Activated naive CD8-positive, alpha-beta T cell treated with anti-CD3 and anti-CD28 coated beads, Interleukin-2, amount 10 ng/mL, durations not matched to agents 7 days and 5 days (primary cell): ENCODE data around the gene APBA2. TPM values are rescaled to one million over a fixed set of nuclear protein-coding genes. Genes with fewer than 3 reads are reported as not detected.
"Not testable (repeated sequence)": the region's sequence is repeated elsewhere in the genome, so short reads cannot be mapped to it uniquely, and the experiment has no call there.

ENCODE experiments used
- ATAC-seq: fragments of 150-1000 bp; cut with Tn5 transposase; one replicate; pipeline ENCODE4 v1.10.0; 2021; ENCODE audit warnings: low read depth, moderate library complexity
- POLR2A ChIA-PET: fragments of 350-600 bp; sonication (Branson Sonifier 250); formaldehyde crosslinking; loops from one replicate; lab custom pipeline; 2021; ENCODE audit warnings: antibody characterized with exemption; lab: Charles Lee
- DNase-seq: peaks from one replicate; pipeline ENCODE4 v3.0.0; 2021
- H3K27ac Mint-ChIP-seq: one replicate; pipeline ENCODE4 v1.8.0; 2022; ENCODE audit warnings: mild to moderate bottlenecking, mixed read lengths
- H3K27me3 Mint-ChIP-seq: one replicate; pipeline ENCODE4 v1.8.0; 2022; ENCODE audit warnings: mild to moderate bottlenecking, moderate library complexity, mixed read lengths
- H3K36me3 Mint-ChIP-seq: one replicate; pipeline ENCODE4 v1.8.0; 2021; ENCODE audit warnings: mild to moderate bottlenecking, mixed read lengths
- H3K4me1 Mint-ChIP-seq: one replicate; pipeline ENCODE4 v1.8.0; 2021; ENCODE audit warnings: mixed read lengths
- H3K4me3 Mint-ChIP-seq: one replicate; pipeline ENCODE4 v1.8.0; 2022; ENCODE audit warnings: mild to moderate bottlenecking, moderate library complexity, mixed read lengths
- H3K9me3 Mint-ChIP-seq: one replicate; pipeline ENCODE4 v1.8.0; 2021; ENCODE audit warnings: mixed read lengths
- total RNA-seq, 2 experiments: library from RNA; stranded (reverse); gene quantifications; one replicate each; pipeline ENCODE4 v1.2.3, GENCODE V29; 2021

APBA2 gene
- total RNA-seq, 2 experiments from 2014 or later, result 65.1 to 66.0 TPM

DNA sequence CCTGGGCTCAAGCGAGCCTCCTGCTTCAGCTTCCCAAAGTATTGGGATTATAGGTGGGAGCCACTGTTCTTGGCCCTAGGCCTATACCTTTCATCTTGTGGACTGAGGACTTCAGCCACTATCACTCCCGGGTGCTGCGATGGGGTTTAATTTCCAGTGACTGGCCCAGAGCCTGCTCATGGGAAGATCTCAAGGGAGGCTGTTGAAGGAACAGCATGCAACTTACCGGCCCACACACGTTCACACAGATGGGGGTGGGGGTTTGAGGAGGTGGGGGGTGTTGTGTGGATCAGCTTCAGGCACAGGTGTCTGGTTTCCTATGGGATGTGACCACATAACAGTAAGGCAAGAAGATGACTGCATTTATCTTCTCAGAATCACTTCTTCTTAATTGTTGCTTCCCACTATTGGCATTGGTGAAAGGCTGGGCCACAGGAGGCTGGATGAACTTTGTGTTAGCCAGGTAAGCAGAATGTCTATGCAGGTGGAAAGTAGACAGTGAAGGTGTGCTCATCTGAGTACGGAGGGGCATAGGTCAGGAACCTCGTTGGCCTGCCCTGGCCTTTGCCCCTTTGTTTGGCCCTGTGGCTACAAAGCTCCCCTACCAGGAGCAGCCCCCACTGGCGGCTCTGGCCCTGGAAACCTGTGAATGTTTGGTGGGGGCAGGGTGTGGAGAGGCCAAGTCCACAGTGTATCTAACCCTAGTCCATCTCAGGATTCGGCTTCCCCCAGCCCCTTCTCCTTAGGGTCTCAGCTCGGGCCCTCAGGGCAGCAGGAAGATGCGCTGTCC lies 1.4 kb upstream of the APBA2 start:
- POLR2A ChIA-PET, result no interaction called here
- H3K4me3 Mint-ChIP-seq, result peak overlapping the region; percentile 67
- no peaks in the 10 kb centered on the region for H3K27me3 Mint-ChIP-seq
- no peak for ATAC-seq
- peaks cover 1% of the 10 kb centered on the region for H3K36me3 Mint-ChIP-seq
- H3K27ac Mint-ChIP-seq, result no peak overlapping the region
- peaks cover 18% of the 10 kb centered on the region for H3K4me1 Mint-ChIP-seq
- DNase-seq, result no peak
- no peaks in the 10 kb centered on the region for H3K9me3 Mint-ChIP-seq

DNA sequence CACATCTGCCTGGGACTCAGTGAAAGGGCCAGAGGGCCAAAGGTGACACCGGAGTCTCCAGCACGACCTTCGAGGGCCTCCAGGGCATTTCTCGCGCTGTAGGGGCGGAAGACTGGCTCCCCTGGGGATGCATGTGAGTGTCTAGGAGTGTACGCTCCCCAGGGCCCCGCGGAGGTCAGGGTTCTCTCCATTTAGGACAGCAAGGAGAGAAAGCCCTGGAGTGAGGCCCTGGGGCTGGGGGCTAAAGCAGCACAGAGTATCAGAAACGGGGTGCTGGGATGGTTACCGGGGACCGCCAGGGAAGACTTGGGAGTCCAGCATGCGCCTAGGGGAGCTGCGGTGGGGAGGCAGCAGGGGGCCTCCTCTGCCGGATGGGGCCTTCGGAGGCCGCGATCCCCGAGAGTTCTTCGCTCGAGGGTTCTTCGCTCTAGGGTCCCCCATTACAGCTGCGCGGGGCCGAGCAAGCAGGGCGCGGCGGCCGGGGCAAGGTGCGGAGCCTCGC lies 595 bp upstream of the APBA2 start:
- peaks cover 26% of the 10 kb centered on the region for H3K4me1 Mint-ChIP-seq
- peaks cover 1% of the 10 kb centered on the region for H3K36me3 Mint-ChIP-seq
- no peaks in the 10 kb centered on the region for H3K27me3 Mint-ChIP-seq
- DNase-seq (no peak), ATAC-seq (no peak)
- POLR2A ChIA-PET, result interaction anchor here (1.6 kb wide), 1 partner anchor 34 kb away, joined by 6 read pairs; no protein-coding TSS in a partner anchor
- no peaks in the 10 kb centered on the region for H3K9me3 Mint-ChIP-seq
- H3K4me3 Mint-ChIP-seq, result peak overlapping the region; percentile 67
- H3K27ac Mint-ChIP-seq, result peak overlapping the region; percentile 64

DNA sequence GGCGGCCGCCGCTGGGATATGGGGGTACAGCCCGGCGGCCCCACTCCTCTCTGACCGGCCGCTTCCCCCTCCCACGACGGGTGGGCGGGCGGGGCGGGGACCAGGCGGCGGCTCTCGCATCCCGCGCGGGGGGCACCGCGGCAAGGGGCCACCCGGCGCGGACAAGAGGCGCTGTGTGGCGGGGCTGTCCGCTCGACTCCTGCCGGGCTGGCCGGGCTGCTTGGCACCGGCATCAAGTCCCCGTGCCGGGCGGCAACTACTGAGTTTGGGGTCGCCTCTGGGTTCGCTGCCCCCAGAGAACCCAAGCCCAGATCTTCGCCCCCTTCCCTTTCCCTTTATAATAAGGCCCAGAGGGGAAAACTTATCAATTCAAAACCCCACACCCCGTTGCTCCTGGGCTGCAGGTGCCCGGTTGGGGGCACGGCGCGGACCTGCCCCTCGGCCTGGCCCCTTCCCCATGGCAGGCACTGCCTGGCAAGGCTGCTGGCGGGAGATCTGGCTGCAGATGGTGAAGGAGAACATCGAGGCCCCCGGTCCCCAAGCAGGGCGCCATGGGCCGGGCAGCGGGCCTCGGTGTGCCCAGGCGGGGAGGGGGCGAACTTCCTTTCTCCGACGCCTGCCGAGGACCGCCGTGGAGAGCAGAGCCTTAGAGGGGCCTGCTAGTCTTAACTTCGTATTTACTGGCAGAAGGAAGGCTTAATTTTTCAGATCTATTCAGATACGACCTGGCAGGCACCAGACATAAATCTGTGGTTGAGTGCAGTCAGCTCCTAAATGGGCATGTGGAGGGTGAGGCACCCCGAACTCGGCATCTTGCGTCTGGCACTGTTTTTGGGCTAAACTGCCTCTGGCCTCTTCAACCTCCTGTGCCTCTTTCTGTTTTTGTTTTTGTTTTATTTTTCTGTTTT lies 911 bp downstream of the APBA2 start:
- Mint-ChIP-seq H3K36me3 (peaks cover 1% of the 10 kb centered on the region), H3K4me3 (peak overlapping the region; percentile 87), H3K27ac (peak overlapping the region; percentile 85), H3K27me3 (no peaks in the 10 kb centered on the region), H3K4me1 (peaks cover 38% of the 10 kb centered on the region), H3K9me3 (no peaks in the 10 kb centered on the region)
- DNase-seq (peak; percentile 59), ATAC-seq (no peak)
- POLR2A ChIA-PET, result interaction anchor here (0.9 to 1.6 kb wide), 2 partner anchors 33 to 51 kb away, joined by 3 to 6 read pairs; no protein-coding TSS in a partner anchor

DNA sequence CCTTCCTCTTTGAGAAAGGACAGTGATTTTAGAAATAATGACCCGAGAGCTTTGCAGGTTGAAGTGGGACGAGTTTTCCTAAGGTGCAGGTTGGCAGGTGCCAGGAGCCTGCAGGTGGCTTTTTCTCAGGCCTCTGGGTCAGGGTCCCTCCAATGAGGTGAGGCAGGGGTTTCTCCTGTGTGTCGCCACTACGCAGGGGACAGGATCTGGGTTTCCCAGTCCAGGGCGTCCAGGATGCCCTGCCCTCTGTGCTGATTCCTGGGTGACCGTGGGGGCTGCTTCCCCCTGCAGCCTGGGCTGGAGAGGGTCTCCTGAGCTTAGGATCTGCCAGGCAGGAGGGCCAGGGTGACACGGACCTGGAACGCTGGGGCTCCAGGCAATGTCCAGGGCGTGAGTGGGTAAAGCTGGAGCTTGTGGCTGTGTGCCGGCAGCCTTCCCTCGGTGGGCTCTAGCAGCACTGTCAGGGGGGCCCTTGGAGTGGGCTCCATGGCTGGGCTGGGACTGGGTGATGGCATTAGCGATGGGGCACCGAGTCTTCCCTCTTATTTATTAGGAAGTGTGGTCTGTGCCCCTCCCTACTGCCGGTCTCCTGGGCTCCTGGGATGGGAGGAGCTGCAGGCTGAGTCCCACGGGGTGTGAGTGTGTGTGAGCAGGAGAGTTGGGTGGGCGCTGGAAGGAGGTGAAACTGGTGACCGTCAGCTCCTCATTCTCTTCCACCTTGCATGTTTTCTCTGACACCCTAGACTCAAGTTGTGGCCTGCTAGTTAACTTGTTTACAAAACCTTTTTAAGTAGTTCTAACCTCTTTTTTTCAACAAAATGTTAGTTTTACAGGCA lies 1.8 kb downstream of the APBA2 start:
- ATAC-seq (no peak), DNase-seq (no peak)
- H3K9me3 Mint-ChIP-seq, result no peaks in the 10 kb centered on the region
- H3K27me3 Mint-ChIP-seq, result no peaks in the 10 kb centered on the region
- peak overlapping the region; percentile 85 for H3K27ac Mint-ChIP-seq
- peaks cover 1% of the 10 kb centered on the region for H3K36me3 Mint-ChIP-seq
- POLR2A ChIA-PET, result no interaction called here
- H3K4me3 Mint-ChIP-seq, result peak overlapping the region; percentile 87
- peaks cover 38% of the 10 kb centered on the region for H3K4me1 Mint-ChIP-seq

DNA sequence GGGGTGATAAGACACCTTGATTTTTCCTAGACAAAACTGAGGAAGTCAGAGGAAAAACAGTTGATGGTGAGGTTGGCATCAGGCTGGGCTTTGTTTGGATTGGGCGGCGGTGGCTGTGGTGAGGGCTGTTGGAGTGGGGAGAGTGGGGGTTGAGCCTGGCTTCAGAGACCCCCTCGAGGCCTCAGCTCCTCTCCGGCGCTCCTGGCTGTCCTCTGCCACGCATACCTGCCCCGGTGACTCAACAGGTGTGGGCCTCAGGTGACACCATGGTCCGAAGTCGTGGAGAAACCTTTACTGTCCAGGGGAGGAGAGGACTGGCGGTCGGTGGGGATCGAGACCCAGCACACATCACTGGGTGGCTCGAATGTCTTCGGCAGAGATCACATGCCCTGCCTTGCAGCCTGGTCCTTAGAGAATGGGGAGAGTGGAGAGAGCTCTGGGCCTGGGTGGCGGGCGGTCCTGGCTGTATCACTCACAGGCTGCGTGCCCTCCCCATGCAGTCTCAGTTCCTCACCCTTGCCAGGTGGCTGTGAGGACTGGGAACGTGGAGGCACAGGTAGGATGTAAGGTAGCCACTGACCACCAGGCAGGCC lies 2.6 kb downstream of the APBA2 start:
- DNase-seq, result no peak
- peaks cover 1% of the 10 kb centered on the region for H3K36me3 Mint-ChIP-seq
- H3K27ac Mint-ChIP-seq, result peak overlapping the region; percentile 47
- no peaks in the 10 kb centered on the region for H3K9me3 Mint-ChIP-seq
- H3K4me1 Mint-ChIP-seq, result peaks cover 45% of the 10 kb centered on the region
- ATAC-seq, result no peak
- H3K27me3 Mint-ChIP-seq, result no peaks in the 10 kb centered on the region
- peak overlapping the region; percentile 87 for H3K4me3 Mint-ChIP-seq
- POLR2A ChIA-PET, result no interaction called here

DNA sequence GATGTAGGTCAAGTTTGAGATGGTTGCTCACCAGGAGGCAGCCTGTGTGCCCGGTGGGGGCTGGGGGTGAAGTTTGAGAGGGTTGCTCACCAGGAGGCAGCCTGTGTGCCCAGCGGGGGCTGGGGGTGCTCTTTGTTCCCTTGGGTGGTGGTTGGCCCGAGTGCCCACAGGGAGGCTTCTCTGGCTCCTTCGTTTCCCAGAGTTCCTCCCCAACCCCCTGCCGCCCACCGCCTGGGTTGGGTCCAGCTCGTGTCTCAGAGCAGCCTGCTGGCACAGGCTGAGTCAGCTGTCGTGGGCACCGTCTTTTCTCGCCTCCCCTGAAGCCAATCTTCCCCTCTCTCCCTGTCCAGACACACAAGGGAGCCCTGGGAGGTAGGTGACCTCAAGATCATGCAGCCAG lies 3.1 kb downstream of the APBA2 start:
- DNase-seq (no peak), ATAC-seq (no peak)
- Mint-ChIP-seq H3K9me3 (no peaks in the 10 kb centered on the region), H3K36me3 (peaks cover 3% of the 10 kb centered on the region), H3K4me1 (peaks cover 46% of the 10 kb centered on the region), H3K4me3 (peak overlapping the region; percentile 87), H3K27ac (peak overlapping the region; percentile 96), H3K27me3 (no peaks in the 10 kb centered on the region)
- POLR2A ChIA-PET, result no interaction called here

DNA sequence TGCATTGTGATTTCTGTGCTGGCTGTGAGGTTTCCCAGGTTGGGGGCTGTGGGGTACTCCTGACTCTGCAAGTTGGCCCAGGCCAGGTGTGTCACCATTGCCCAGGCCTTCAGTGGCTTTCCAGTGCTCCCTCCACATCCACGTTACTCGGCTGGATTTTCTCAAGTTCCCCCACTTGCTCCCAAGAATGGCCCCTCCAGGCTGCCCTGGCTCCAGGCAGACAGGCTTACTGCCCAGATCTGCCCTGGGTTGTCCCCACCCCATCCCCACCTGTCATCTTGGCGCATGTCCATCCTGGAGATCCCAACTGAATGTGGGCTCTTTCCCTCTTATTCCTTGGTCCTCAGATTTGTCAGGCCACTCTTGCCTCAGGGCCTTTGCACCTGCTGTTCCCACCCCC lies 3.6 kb downstream of the APBA2 start:
- Mint-ChIP-seq H3K9me3 (no peaks in the 10 kb centered on the region), H3K4me3 (peak overlapping the region; percentile 62), H3K27ac (peak overlapping the region; percentile 96), H3K27me3 (no peaks in the 10 kb centered on the region), H3K36me3 (peaks cover 4% of the 10 kb centered on the region), H3K4me1 (peaks cover 46% of the 10 kb centered on the region)
- ATAC-seq (no peak), DNase-seq (no peak)
- POLR2A ChIA-PET, result no interaction called here

DNA sequence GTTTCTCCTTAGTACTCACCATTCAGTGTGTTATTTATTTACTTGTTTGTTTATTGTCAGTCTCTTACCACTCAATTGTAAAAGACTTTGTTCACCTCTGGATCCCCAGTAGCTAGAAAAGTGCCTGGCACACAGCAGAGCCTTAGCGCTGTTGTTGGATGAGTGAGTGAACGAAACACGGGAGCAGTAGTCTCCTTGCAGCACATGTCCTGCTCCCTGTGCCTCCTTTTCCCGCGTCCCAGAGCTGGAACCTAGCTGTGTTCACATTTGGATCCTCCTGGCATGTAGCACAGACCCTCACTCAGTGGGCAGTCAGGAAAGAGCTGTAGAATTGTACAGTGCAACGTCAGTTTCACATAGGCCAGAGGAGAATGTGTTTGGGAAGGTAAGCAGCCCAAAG lies 4.1 kb downstream of the APBA2 start:
- POLR2A ChIA-PET, H3K36me3 Mint-ChIP-seq, H3K27me3 Mint-ChIP-seq, H3K9me3 Mint-ChIP-seq, DNase-seq, ATAC-seq: not testable (repeated sequence)
- Mint-ChIP-seq H3K4me3 (peak overlapping the region; percentile 62), H3K4me1 (peaks cover 46% of the 10 kb centered on the region), H3K27ac (peak overlapping the region; percentile 96)

DNA sequence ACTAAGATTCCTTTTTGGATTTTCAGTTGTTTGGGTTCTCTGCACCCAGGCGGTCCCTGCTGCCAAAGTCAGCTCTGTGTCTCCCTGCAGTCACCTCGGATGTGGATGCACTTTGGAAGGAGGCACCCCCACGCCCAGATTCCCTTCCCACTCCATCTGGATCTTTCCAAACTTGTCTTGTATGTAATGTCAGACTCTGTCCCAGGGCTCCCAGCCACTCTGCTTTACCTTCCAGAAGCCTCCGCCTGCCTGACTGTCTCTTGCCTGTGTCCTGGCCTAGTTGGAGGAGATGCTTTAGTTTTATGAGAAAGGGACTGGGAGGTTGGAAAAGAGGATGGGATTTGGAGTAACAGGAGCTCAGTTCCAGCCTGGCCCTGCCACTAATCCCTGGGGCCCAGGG lies 4.5 kb downstream of the APBA2 start:
- H3K4me3 Mint-ChIP-seq, result peak overlapping the region; percentile 62
- peaks cover 46% of the 10 kb centered on the region for H3K4me1 Mint-ChIP-seq
- H3K9me3 Mint-ChIP-seq, ATAC-seq, H3K27me3 Mint-ChIP-seq, DNase-seq, POLR2A ChIA-PET, H3K36me3 Mint-ChIP-seq: not testable (repeated sequence)
- peak overlapping the region; percentile 96 for H3K27ac Mint-ChIP-seq

DNA sequence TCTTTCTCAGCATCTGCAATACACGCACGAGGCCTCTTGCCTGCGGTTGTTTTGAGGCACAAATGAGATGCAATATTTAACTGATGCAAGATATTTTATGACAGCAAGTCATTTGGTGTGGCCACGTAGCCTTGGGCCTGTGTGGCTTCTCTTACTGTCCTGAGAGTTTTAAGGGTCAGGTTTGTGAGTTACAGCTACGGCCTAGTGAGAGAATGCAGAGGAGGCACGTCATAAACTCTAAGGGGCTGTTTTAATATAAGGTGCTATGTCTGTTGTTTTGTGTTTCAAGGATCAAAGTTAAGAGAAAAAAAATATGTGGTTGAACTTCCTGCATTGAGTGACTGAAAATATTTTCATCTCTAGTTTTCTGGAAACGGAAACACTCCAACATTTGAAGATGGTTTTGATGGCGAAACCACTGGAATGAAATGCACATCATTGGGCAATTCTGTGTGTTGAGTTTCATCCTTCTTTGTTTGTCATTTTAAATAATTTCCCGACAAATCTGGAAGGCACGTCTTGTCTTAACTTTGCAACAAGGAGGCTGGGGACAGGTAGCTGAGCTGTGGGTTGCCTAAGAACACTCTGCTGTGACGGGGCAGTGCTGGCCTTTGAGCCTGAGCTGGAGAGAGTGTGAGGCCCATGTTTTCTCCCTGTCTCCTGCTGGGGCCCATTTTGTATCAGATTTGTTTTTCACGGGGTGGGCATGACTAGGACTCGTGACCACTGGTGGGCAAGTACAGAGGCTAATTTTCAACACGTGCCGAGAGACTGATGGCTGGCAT lies 5.1 kb downstream of the APBA2 start:
- H3K9me3 Mint-ChIP-seq, result no peaks in the 10 kb centered on the region
- peaks cover 6% of the 10 kb centered on the region for H3K36me3 Mint-ChIP-seq
- ATAC-seq (peak; percentile 75), DNase-seq (peak; percentile 50)
- POLR2A ChIA-PET, result no interaction called here
- H3K27me3 Mint-ChIP-seq, result no peaks in the 10 kb centered on the region
- H3K27ac Mint-ChIP-seq, result peak overlapping the region; percentile 96
- H3K4me1 Mint-ChIP-seq, result peaks cover 46% of the 10 kb centered on the region
- H3K4me3 Mint-ChIP-seq, result peak overlapping the region; percentile 62

DNA sequence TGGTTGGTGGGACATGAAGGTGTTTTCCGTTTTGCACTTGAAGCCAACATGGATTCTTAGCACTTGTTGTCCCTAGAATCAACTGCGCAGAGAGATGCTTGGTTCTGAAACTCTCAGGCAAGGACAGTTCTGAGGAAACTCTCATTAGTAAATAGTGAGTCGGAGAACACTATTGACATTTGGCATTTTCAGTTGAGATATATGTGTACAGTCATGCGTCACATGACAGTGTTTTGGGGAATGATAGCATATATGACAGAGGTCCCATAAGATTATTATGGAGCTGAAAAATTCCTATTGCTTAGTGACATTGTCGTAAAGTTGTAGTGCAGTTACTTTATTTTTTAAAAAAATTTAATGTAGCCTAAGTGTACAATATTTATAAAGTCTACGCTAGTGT lies 5.8 kb downstream of the APBA2 start:
- peaks cover 6% of the 10 kb centered on the region for H3K36me3 Mint-ChIP-seq
- no peaks in the 10 kb centered on the region for H3K27me3 Mint-ChIP-seq
- H3K4me1 Mint-ChIP-seq, result peaks cover 46% of the 10 kb centered on the region
- POLR2A ChIA-PET, result no interaction called here
- DNase-seq (no peak), ATAC-seq (no peak)
- peak overlapping the region; percentile 62 for H3K4me3 Mint-ChIP-seq
- peak overlapping the region; percentile 96 for H3K27ac Mint-ChIP-seq
- H3K9me3 Mint-ChIP-seq, result no peaks in the 10 kb centered on the region
